GM10266 (cell line): ENCODE results near the gene MACROD2.

Source experiments
- DNase-seq: peaks from one replicate; pipeline ENCODE4 v3.0.0; 2012; ENCODE audit errors: extremely low spot score
- CTCF ChIP-seq: IDR thresholded peaks from 2 replicates; pipeline ENCODE4 v1.5.1; 2012; ENCODE audit warnings: mild to moderate bottlenecking, low read depth; ENCODE audit not compliant: control insufficient read depth, insufficient read depth; ENCODE audit errors: missing control alignments

Gene MACROD2

GRCh38 chr20:15642676-15643075, 1647.4 kb downstream of the MACROD2 start:
- no peak for TF ChIP-seq CTCF
- no peak for DNase-seq

- no peak for DNase-seq
- peak; percentile 21 for TF ChIP-seq CTCF
Measured at GRCh38 chr20:15643713-15644112, 1648.4 kb downstream of the MACROD2 start.

- TF ChIP-seq CTCF: no peak
- no peak for DNase-seq
Measured at GRCh38 chr20:15645816-15646215, 1650.5 kb downstream of the MACROD2 start.

- TF ChIP-seq CTCF: no peak
Measured at GRCh38 chr20:15653396-15654207, 1658.3 kb downstream of the MACROD2 start.

GRCh38 chr20:15654208-15654649, 1658.9 kb downstream of the MACROD2 start:
- TF ChIP-seq CTCF: peak; percentile 58
- DNase-seq: peak; percentile 53

More at GRCh38 chr20:15653396-15654207, 1658.3 kb downstream of the MACROD2 start:
- no peak for DNase-seq

- no peak for DNase-seq
Measured at GRCh38 chr20:15655295-15655874, 1660.1 kb downstream of the MACROD2 start.

More at GRCh38 chr20:15655295-15655874, 1660.1 kb downstream of the MACROD2 start:
- no peak for TF ChIP-seq CTCF
